Hepatocyte (in vitro differentiated cells): ENCODE data around the gene SERGEF.

Experiments used
- EZH2 ChIP-seq: fragments of 200-600 bp; sonication (generic); IDR thresholded peaks from 2 replicates; pipeline ENCODE4 v1.6.1; 2016; ENCODE audit warnings: antibody characterized with exemption, mild to moderate bottlenecking, borderline replicate concordance
- TF ChIP-seq, protein P1 (sequence below): fragments of 200-600 bp; sonication (generic); IDR thresholded peaks from 2 replicates; pipeline ENCODE4 v1.5.1; 2016; ENCODE audit warnings: antibody characterized with exemption, mild to moderate bottlenecking; ENCODE audit not compliant: poor library complexity

DNA sequence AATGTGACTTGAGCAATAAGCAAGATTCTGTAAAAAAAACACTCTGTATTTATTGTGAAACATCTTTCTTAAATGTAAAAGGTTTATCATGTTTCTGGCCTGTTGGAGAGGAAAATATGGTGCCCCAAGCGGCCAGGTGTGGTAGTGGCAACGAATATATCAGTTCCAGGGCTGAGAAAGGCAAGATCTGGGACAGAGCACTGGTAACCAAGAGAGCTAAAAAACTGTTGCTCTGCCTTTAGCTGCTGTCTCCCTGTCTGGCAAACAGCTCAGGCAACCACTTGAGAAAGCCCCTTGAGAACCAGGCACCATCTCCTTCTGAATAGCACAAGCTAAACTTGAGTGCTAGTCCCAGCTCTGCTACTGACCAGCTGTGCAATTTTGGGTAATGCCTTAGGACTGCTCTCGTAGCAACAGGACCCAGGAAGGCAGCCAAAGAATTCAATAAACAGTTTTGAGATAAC lies 148.3 kb downstream of the SERGEF start:
- TF ChIP-seq EZH2, result no peak
- TF ChIP-seq, protein P1, sequence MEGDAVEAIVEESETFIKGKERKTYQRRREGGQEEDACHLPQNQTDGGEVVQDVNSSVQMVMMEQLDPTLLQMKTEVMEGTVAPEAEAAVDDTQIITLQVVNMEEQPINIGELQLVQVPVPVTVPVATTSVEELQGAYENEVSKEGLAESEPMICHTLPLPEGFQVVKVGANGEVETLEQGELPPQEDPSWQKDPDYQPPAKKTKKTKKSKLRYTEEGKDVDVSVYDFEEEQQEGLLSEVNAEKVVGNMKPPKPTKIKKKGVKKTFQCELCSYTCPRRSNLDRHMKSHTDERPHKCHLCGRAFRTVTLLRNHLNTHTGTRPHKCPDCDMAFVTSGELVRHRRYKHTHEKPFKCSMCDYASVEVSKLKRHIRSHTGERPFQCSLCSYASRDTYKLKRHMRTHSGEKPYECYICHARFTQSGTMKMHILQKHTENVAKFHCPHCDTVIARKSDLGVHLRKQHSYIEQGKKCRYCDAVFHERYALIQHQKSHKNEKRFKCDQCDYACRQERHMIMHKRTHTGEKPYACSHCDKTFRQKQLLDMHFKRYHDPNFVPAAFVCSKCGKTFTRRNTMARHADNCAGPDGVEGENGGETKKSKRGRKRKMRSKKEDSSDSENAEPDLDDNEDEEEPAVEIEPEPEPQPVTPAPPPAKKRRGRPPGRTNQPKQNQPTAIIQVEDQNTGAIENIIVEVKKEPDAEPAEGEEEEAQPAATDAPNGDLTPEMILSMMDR, result peak; percentile 48
